HG02623 (cell line): ENCODE measurements around the gene ZNG1C.
"Not testable (repeated sequence)": the region's sequence is repeated elsewhere in the genome, so short reads cannot be mapped to it uniquely, and the experiment has no call there.

Experiments
- ATAC-seq: cut with Tn5 transposase; IDR thresholded peaks from one replicate; pipeline ENCODE4 v1.9.1; 2021; ENCODE audit warnings: moderate library complexity; ENCODE audit not compliant: unreplicated experiment

The ZNG1C gene

DNA sequence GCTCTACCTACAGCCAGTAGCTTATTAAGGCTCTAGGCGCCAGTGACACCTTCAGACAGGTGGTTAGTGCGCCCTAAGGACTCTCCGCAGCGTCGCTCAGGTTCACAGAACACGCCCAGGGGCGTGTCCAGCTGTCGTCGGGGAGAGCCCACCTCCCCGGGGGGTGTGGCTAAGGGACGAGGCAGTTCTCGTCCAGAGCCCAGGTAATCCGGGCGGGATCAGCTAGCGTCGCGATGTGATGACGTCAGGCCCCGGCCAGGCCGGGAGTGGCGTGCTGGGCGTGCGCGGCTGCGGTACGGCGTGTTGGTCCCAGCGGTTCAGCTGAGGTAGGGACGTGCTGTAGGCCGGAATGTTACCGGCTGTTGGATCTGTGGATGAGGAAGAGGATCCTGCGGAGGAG lies at the start of gene ZNG1C:
Gene ZNG1C (plus strand): TSS at position 301 of the 400 bp plus-strand sequence. CDS start 49 bp downstream, at position 350.
- not testable (repeated sequence) for ATAC-seq

GRCh38 chr9:68242437-68242836 lies 654 bp downstream of the ZNG1C start:
- not testable (repeated sequence) for ATAC-seq

GRCh38 chr9:68281041-68281440 lies 39.3 kb downstream of the ZNG1C start:
- ATAC-seq: not testable (repeated sequence)

DNA sequence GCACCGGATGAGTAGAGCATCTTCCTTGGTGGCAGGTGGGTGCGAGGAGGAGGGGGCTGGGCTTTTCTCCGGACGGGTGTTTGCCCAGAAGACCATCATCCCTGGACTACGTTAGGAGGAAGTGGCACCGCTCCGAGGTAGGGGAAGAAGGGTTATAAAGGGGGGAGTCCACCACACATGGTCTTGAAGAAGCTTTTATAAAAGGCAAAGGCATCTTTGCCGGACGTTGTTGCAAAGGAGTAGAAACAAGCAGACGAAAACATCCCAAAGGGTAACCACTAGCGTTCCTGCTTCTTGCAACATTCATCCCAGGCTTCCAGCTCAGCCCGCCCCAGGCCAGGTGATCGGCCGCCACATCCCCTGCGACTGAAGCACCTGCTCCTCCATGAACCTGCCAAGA lies 60.8 kb downstream of the ZNG1C start, which contains the start of gene FOXD4L3:
Gene FOXD4L3 (plus strand): TSS at position 301 of the 400 bp plus-strand sequence. CDS start 85 bp downstream, at position 386.
- ATAC-seq: not testable (repeated sequence)

DNA sequence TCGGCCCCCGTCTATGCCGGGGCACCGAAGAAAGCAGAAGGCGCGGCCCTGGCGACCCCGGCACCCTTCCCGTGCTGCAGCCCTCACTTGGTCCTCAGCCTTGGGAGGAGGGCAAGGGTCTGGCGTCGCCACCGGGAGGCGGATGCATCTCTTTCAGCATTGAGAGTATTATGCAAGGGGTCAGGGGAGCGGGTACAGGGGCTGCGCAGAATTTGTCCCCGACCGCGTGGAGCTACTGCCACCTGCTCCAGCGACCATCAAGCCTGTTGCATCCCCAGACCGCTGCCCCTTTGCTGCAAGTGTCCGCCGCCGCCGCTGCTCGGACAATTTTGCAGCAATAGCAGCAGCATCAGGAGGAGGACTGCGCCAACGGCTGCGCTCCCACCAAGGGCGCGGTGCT lies 62.0 kb downstream of the ZNG1C start:
- ATAC-seq: not testable (repeated sequence)

- ATAC-seq: not testable (repeated sequence)
Measured at GRCh38 chr9:68304212-68304611, 62.4 kb downstream of the ZNG1C start.

GRCh38 chr9:68304777-68305176 lies 63.0 kb downstream of the ZNG1C start:
- ATAC-seq: not testable (repeated sequence)

- ATAC-seq: not testable (repeated sequence)
Measured at GRCh38 chr9:68305680-68306285, 64.0 kb downstream of the ZNG1C start.

- not testable (repeated sequence) for ATAC-seq
Measured at GRCh38 chr9:68306391-68306964, 64.7 kb downstream of the ZNG1C start.

GRCh38 chr9:68307127-68307526 lies 65.3 kb downstream of the ZNG1C start:
- ATAC-seq: not testable (repeated sequence)

DNA sequence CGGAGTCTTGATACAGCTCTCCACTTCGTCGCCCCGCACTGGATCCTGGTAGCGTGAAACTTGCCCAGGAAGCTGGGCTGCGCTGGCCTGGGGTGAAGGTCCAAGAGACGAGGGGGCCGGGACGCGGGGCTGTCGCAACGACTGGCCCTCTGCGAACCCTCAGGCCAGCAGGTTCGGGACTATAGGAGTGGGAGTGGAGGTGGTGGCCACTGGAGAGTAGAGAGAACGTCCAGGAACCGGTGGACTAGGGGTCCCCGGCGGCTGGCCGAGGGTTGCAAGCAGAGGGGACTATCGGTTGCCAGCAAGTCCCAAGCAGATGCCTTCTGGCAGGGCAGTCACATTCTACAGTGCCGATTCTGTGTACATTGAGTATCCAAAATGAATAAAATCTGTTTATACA lies 65.9 kb downstream of the ZNG1C start:
- not testable (repeated sequence) for ATAC-seq

GRCh38 chr9:68311208-68311607 lies 69.4 kb downstream of the ZNG1C start:
- ATAC-seq: not testable (repeated sequence)

GRCh38 chr9:68318209-68318608 lies 76.4 kb downstream of the ZNG1C start:
- not testable (repeated sequence) for ATAC-seq

DNA sequence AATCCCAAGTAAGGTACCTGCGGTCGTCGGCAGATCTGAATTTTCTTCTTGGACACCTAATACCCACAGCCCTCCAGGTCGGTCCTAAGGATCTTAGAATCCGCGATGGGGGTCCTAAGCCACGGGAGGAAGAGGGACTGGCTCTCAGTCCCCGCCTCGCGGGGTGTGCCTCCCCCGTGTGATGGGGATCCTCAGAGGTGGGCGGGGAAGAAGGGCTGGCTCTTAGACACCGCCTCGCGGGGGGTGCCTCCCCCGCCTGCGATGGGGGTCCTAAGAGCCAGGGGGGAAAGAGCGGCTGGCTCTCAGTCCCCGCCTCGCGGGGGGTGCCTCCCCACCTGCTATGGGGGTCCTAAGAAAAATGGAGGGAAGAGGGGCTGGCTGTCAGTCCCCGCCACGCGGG lies 82.0 kb downstream of the ZNG1C start:
- ATAC-seq: not testable (repeated sequence)

DNA sequence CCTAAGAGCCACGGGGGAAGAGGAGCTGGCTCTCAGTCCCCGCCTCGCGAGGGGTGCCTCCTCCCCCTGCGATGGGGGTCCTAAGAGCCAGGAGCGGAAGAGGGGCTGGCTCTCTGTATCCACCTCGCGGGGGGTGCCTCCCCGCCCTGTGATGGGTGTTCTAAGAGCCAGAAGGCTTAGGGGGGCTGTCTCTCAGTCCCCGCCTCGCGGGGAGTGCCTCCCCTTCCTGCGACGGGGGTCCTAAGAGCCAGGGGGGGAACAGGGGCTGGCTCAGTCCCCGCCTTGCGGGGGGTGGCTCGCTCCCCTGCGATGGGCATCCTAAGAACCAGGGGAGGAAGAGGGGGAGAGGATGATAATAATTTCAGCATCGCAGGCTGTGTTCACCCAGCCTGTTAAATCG lies 82.7 kb downstream of the ZNG1C start:
- not testable (repeated sequence) for ATAC-seq

- ATAC-seq: not testable (repeated sequence)
Measured at GRCh38 chr9:68329106-68329505, 87.3 kb downstream of the ZNG1C start.

DNA sequence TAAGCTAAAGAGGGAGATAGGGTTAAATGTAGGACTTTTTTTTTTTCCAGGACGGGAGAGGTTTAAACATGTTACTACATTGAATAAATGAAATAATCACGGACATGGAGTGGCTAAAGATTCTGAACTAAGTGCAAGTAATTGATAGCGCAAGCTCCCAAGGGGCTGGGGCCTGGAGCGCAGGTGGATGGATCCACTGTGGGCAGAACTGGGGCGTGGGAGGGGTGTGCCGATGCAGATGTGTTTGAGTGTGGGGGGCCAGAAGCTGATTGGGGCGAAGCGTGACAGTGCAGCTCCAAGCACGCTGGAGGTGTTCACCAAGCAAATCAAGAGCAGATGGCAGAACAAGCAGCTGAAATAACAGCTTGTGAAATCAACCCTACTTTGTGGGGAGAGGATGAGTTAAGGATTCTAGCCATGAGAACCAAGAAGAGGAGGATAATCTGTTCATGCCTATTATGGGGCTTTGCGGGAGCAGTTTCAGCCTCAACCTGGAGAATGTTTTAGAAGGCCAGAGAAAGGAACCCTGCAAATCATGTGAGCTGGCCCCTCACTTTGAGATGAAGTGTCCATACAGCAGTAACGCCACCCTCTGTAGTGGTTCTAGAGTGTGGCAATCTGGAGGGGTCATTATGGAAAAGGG lies 88.9 kb downstream of the ZNG1C start:
- ATAC-seq: not testable (repeated sequence)

GRCh38 chr9:68332122-68332521 lies 90.3 kb downstream of the ZNG1C start:
- not testable (repeated sequence) for ATAC-seq

GRCh38 chr9:68335935-68336334 lies 94.2 kb downstream of the ZNG1C start:
- not testable (repeated sequence) for ATAC-seq

DNA sequence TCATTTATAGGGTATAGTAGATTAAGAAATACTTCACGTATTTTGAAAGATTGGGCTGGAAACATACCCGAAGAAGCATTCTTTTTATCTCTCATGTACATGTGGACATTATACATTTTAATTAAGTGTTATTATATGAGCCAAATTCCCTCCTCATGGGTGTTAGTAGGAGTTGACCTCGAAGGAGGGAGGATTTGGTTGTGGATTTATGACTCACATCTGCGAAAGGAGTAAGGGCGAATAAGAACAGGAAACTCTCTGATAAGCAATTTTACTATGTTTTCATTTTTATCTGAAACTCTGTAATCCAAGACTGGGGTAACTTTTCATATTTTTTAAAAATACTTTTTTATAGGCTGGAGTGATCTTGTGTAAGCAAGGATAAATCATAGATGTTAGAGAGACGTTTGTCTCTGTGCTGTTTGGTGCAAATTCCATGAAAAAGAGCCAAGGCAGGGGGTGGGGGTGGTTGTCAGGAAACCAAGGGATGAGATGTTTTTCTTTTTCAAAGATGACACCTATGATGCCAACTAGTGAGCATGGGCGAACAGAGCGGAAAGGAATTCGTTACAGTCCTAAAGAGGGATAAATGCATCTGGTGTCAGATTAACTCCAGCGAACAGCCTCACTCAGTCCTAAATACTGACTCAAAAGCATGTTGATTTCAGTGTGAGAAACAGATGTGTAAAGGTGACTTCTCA lies 95.0 kb downstream of the ZNG1C start:
- ATAC-seq: not testable (repeated sequence)

DNA sequence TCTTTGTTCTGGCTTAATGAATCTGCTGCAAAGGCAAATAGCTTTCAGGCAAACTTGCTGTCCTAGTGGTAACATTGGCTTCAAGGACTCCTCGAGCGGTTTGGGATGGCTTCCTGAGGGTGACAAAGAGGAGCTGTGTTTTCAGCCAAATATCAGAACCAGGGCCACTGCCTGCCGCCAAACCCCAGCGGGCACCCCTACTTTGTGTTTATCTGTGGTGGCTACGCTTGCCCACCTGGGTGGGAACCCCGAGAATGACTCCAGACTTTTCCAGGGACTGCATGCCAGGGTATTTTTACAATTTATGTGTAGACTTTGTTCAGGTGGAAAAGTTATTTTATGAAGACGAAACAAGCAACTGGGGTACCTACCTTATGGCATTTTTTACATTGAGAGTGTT lies 96.2 kb downstream of the ZNG1C start:
- ATAC-seq: not testable (repeated sequence)
